Measurements from ENCODE around the gene PGAP2.

- TF ChIP-seq CTCF (IDR thresholded peaks at IDR 0.05; ENCODE audit: low read length), result no peak
- no peak for TF ChIP-seq EZH2phosphoT487 (IDR thresholded peaks at IDR 0.05; ENCODE audit: low read length)
- no peak for TF ChIP-seq EZH2 (optimal IDR thresholded peaks at IDR 0.05; ENCODE audit: low read depth, low read length)
Observed at GRCh38 chr11:3856856-3857553, 48.6 kb downstream of the PGAP2 start.

All from MM.1S (cell line).